Erythroblast (primary cell): ENCODE results near the gene ST3GAL6.

ENCODE experiments used
- GATA1 ChIP-seq: IDR thresholded peaks from 2 replicates; pipeline ENCODE4 v1.6.1; 2011; ENCODE audit warnings: low read depth, mild to moderate bottlenecking, control low read depth, low read length, moderate library complexity
- POLR2A ChIP-seq: IDR thresholded peaks from 2 replicates; pipeline ENCODE4 v1.6.1; 2011; ENCODE audit warnings: mild to moderate bottlenecking, low read length

DNA sequence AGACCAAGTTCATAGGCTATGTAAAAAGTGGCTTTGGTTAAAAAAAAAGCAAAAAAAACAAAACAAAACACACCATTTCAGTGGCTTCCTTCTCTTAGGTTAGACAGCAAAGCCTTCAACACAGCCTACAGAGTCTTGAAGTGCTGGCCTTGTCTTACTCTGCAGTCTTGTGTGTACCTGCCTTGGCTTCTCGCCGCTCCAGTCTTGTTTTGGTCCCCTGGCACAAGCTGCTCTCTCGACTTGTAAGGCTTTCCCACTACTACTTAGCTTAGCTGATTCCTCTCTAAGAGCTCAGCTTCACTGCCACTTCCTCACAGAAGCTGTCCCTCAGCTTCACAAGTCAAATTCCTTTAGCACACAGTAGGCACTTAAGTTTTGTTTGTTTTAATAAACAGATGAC lies 63.0 kb downstream of the ST3GAL6 start:
- TF ChIP-seq POLR2A (no peak), GATA1 (no peak)
